Stimulated activated CD4-positive, alpha-beta T cell treated with anti-CD3 and anti-CD28 coated beads, Interleukin-2, amount 100 ng/mL, for 24 hours (primary cell): ENCODE measurements around the gene NOB1.

Experiments used
- DNase-seq, 2 donors: peaks; one replicate each; pipeline ENCODE4 v3.0.0-alpha.2; 2020

NOB1 gene

DNA sequence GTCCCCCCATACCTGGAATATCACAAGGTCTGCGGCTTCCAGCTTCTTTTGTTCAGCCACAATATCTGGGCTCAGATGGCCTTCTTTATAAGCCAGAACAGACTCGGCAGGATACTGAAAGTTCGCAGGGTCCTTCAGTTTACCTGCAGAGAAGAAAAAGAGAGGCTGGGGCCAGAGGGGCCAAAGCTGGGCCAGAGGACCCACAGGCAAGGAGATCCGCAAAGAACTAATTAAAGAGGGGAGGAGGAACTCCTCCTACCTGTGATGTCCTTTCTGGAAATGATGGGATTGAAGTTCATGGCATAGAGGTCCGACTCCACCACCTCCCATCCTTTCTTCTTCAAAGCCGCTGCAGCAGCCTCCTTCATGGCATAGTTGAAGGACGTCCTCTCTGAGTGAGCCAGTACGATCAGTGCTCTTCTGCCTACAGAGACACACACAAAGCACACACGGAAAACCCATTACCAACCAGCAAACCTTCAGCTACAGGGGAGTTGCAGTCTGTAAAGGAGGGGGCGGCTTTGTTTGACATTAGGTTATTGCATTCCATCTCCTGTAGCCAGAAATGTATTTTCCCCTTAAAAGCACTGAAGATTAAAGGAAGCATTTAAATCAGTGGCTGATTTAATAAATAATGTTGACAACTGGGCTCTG lies 36.5 kb downstream of the NOB1 start:
- peak in 1 of 2 donors; percentile 1 for DNase-seq

DNA sequence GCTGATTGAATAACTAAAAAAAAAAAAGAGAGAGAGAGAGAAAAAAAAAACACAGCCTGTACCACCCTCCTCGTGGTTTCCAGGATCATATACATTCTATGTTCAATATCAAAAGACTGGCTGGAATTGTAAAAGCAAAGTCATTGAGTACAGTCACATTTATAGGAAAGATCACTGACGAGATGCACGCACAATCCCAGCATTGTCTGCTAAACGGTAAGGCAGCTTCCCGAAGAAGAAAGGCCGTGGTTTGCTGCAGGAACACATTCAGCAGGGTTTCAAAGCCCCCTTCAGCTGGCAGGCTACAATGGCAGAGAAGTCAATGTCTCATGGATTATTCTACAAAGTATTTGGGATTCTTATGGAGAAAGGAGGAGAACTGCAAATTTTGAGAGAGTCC lies 37.7 kb downstream of the NOB1 start:
- no peak for DNase-seq

DNA sequence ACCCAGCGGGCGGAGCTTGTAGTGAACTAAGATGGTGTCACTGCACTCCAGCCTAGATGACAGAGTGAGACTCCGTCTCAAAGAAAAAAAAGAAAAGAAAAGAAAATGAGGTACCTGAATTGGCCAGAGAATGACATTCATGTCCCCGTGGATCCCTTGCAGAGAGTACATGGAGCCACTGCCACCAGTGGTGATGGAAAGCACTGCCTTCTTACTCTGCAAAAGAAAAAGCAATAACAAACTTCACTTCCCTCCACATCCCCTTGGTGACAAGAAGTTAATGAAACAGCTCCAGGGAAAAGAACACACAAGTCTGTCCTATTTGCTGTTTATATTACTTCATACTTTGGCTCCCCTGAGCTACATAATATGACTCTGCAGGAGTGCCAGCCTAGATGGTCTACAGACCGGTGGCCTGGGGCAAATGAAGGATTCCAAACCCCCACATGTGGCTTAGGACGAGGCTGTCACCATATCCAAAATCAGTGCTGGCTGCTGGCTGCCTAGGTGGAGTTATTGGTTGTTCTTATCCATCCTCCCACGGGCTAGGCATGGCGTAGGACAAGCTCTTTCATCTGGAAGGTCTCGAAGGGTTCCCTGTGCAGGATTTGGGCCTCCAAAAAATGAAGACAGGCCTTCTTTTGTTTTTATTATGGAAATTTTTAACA lies 41.7 kb downstream of the NOB1 start:
- DNase-seq = no peak

DNA sequence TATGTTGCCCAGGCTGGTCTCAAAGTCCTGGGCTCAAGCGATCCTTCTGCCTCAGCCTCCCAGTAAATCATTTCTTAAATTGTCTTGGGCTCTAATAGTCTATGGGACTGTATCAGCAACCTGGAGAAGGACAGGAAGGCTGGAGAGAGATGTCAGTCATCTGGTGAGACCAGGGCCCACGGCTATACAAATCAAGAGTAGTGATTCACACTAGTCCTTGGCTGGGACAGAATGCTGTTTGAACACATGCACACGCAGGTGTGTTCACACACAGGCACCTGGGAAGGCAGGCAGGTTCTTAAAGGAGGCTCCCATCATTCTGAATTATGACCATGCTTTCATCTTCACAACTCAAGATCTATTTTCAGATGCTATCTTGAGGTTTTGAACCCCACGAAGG lies 42.4 kb downstream of the NOB1 start:
- DNase-seq = no peak

DNA sequence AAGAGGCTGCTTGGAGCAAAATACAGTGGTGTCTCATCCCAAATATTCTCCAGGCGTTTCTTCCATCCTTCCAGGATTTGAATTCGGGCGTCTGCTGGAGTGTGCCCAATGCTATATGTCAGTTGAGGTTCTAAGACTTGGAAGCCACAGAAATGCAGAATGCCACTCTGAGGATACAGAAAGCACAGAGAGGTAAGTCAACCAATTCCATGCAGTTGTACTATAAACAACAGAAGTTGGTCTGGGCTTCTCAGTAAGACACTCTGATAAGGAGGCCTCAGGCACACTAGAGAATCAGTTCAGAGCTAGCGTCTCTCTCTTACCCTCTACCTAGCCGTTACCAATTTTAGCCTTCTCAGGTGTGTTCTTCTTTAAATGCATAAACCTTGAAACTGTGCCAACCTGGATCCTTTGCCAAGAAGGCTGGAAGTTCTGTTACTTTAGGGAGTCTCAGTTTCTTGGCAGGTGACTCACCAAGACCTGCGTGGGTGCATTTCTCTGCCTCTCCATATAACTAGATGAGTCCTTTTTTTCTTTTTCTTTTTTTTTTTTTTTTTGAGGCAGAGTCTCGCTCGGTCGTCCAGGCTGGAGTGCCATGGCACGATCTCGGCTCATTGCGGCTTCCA lies 43.5 kb downstream of the NOB1 start:
- DNase-seq = no peak

DNA sequence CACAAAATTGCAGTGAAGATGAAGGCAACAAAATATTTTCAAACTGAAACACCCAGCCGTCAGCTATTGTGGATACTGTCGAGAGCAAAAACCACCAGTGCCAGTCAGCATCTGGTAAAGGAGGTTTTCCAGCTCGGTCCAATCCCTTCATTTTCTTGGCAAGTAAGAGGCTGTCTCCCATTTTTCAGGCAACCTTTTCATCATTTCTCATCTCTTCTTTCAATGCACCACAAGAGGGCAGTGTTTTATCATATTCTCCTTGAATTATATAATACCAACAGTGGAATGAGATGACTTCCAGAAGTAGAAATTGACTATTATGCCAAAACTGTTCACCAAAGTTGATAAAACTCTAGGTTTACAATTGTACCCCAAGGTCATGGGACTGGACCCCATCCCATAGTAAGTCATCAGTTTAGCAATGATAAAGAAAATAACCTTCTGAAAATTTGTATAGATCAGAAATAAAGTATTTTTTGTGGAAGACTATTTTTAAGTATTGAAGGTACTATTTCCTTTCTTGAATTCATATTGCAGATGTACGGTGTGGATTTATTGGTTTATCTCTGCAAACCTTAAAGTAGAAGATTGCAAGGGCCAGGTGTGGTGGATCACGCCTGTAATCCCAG lies 45.2 kb downstream of the NOB1 start:
- DNase-seq = no peak

DNA sequence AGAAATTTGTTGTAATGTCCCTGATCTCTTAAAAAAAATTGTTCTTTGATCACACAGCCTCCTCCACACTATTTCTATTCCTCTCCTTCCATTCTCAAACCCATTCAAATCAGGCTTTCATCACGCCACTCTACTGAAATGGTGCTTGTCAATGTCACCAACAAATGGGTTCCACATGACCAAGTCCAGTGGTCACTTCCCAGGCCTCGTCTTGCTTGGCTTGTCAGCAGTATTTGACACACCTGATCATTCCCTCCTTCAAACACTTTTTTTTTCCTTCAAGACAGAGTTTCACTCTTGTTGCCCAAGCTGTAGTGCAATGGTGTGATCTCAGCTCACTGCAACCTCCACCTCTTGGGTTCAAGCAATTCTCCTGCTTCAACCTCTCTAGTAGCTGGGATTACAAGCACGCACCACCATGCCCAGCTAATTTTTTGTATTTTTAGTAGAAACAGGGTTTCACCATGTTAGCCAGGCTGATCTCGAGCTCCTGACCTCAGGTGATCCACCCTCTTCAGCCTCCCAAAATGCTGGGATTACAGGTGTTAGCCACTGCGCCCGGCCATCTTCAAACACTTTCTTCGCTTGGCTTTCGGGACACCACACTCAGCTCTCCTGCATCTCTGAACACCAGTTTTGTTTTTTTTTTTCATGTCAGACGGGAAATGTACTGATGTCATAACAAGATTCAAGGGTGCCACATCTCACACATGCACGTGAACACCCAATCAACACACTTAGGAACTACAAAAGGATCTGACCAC lies 46.6 kb downstream of the NOB1 start:
- DNase-seq = no peak

DNA sequence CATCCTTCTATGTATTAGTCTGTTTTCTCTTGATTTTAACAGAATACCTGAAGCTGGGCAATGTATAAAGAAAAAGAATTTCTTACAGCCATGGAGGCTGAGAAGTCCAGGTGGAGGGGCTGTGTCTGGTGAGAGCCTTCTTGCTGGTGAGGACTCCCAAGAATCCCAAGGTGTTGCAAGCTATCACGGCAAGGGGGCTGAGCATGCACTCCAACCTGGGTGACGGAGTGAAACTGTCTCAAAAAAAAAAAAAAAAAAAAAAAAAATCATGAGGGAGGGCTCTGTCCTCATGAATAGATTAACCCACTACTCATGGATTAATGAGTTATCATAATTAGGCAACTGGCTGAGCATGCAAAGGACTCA lies 47.8 kb downstream of the NOB1 start:
- DNase-seq = no peak

DNA sequence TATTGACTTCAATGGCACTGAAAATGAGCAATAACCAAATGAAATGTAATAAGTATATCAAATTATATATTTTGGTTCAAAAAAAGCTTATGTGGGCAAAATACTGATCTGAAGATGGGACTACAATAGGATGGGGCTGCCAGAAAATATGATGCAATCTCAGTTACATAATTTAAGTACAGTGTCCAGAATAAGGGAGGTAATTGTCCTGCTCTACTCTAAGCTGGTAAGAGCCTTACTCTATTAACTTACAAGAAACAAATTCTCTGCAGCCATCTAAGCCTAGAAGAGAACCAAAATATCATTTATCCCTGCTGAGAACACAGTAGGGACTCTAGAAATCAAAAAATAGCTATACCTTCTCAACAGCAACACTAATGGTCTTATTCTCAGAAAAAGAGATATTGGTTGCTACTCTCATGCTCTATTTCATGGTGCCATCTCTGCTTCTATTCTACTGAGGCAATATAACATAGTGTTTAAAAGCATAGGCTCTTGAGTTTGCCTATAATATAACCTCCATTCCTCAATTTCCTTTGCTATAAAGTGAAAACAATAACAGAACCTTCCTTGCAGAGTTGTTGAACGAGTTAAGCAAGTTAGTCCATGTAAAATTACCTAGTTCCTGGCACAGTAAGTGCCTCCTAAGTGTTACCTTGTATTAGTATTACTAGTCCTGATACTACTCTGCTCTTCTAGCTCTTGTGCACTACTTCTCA lies 48.3 kb downstream of the NOB1 start:
- DNase-seq = no peak

DNA sequence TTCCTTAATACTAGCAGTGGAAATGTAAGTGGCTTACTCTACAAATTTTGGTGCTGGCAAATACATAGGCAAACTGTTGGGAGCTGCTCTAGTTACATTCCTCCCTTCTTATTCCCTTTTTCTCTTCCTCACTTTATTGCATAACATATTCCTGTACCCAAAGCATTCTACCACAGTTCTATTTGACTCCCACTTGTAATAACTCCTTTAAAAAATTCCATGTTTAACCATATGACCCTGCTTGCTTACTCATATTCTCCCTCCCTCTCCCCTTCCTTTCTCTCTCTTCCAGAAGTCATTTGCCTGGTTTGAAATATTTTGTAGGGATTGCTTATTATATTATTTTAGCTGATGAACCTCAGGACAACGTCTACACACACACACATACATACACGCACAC lies 51.1 kb downstream of the NOB1 start:
- no peak for DNase-seq

DNA sequence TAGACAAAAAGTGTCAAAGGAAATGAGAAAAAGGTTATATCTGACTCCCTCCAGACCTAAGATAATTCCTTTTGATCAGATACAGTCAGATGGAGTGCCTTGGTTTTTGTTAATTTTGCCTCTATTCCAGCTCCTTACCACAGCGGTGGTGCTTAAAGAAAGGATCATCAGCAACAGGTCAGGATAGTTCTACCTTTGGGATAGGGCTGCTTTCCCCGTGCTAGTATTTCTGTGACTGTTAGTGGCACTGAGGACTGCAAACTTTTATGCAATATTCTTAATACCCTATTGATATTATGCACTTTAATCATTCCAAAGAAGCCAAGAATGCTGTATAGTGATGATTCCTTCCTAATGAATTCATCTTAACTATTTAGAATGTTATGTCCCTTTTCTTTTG lies 52.9 kb downstream of the NOB1 start:
- no peak for DNase-seq

DNA sequence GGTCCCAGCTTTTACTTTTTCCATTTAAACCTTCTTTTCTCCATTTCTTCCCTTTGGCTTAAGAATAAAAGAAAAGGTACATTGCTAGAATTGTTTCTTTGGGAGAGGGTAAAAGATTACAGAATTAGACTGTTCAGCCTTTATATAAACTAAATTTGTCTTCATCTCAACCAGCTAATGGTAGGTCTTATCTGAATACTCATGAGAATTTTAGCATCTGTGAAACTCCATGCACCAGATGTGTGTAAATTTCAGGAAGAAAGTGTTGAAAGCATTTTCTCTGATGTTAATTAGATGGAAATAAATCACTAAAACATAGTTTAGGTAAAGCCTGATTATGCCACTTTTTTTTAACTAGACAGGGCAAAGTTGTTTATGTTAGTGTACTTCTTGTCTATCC lies 53.3 kb downstream of the NOB1 start:
- no peak for DNase-seq

DNA sequence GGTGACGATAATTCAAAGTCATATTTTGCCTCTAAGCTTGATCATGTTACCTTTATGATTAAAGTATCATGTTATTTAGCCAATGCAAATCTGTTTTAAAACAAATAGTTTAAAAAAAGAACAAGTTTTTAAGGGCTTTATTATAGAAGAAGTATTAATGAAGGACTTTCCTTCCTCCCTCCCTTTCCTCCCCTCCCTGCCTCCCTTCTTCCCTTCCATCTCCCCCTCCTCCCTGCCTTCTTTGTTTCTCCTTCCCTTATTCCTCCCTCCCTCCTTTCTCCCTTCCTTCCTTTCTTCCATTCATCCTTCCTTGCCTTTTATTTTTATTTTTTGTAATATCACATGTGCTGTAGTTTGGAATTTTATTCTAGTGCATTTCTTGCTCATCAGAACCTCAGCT lies 54.8 kb downstream of the NOB1 start:
- DNase-seq = no peak

DNA sequence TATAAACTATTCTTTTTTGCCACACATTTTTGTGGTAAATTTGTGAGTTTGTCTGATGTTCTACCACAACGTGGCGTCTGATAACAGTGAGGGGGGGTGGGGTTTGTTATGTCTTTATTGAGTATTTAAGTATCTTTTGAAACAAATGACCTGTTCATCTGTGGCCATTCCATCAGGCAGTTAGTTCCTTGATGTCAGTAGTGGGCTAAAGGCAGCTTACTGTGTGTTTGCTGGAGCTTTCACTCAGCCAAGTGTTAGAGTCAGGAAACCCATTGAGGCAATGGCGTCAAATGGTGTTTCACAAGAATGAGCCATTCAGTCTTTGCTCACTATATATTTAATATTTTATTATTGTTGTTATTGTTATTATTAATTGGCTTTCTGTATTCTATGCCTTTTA lies 56.3 kb downstream of the NOB1 start:
- DNase-seq = no peak

DNA sequence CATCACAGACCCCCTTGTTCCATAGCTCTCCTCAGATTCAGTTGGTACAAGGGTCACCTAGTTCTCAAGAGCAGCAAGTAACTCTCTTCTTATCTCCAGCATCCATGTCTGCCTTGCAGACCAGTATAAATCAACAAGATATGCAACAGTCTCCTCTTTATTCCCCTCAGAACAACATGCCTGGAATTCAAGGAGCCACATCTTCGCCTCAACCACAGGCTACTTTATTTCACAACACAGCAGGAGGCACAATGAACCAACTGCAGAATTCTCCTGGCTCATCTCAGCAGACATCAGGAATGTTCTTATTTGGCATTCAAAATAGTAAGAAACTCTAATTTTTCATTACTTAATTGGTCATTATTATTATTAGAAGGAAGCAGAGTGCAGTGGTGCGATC lies 60.8 kb downstream of the NOB1 start:
- no peak for DNase-seq

DNA sequence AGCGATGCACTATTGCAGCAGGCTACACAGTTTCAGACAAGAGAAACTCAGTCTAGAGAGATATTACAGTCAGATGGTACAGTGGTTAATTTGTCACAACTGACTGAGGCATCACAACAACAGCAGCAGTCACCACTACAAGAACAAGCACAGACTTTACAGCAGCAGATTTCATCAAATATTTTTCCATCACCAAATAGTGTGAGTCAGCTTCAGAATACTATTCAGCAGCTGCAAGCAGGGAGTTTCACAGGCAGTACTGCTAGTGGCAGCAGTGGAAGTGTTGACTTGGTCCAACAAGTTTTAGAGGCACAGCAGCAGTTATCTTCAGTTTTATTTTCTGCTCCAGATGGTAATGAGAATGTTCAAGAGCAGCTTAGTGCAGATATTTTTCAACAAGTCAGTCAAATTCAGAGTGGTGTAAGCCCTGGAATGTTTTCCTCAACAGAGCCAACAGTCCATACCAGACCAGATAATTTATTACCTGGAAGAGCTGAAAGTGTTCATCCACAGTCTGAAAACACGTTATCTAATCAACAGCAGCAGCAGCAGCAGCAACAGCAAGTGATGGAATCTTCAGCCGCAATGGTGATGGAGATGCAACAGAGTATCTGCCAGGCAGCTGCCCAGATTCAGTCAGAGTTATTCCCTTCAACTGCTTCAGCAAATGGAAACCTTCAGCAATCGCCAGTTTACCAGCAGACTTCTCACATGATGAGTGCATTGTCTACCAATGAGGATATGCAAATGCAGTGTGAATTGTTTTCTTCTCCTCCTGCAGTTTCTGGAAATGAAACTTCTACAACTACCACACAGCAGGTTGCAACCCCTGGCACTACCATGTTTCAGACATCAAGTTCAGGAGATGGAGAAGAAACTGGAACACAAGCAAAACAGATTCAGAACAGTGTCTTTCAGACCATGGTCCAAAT lies 62.5 kb downstream of the NOB1 start:
- no peak for DNase-seq
